Measurements from ENCODE around the gene STK32B.
"Not testable (repeated sequence)": the region's sequence is repeated elsewhere in the genome, so short reads cannot be mapped to it uniquely, and the experiment has no call there.

Gene STK32B

DNA sequence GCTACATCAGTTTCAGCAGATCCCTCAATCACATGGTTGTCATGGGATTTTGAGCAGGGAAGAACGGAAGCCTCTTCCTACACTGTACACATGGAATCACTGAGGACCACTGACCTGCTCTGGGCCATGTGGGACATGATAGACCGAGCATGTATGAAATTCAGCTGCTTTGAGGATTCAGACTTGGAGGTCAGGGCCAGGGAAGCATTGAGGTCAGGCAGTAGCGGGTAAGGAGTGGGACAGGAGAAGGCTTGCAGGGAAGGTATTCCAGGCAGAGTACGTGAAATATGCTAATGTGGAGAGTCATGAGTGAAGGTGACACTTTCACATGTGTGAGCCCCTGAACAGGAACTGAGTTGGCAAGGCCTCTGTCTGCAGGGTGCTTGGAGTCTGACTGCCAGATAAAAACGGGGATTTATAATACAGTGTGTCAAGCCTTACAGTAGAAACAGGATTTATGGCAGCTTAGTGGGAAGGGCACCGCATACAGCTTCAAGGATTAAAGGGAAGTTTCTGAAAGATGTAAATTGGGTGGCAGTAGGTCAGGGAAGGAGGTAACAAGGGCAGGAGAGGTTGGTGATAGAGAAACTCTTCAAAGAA, 111.7 kb downstream of the STK32B start:
- no peak for DNase-seq (ENCODE audit: low read depth)

DNA sequence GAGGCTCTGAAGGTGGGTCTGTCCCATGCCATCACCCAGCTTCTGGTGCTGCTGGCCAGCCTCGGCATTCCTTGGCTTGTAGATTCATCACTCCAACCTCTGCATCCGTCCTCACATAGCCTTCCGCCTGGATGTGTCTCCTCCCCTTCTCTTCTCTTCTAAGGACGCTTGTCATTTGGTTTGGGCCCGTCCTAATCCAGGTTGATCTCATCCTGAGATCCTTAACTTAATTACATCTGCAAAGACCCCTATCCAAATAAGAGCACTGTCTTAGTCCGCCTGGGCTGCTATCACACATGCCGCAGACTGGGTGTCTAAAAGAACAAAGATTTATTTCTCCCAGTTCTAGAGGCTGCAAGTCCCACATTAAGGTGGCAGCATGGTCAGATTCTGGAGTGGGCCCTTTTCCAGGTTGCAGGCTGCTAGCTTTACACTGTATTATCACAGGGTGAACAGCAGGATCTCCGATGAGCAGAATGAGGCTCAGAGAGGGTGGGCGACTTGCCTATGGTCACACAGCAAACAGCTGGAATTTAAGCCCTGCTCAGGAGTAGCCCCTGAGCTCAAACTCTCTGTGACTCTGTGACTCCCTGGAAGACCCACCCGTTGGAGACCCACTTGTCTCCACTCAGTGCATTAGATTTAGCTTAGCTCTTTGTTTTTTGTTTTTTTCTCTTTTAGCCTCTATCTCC, 113.1 kb downstream of the STK32B start:
- DNase-seq (ENCODE audit: low read depth), result no peak

DNA sequence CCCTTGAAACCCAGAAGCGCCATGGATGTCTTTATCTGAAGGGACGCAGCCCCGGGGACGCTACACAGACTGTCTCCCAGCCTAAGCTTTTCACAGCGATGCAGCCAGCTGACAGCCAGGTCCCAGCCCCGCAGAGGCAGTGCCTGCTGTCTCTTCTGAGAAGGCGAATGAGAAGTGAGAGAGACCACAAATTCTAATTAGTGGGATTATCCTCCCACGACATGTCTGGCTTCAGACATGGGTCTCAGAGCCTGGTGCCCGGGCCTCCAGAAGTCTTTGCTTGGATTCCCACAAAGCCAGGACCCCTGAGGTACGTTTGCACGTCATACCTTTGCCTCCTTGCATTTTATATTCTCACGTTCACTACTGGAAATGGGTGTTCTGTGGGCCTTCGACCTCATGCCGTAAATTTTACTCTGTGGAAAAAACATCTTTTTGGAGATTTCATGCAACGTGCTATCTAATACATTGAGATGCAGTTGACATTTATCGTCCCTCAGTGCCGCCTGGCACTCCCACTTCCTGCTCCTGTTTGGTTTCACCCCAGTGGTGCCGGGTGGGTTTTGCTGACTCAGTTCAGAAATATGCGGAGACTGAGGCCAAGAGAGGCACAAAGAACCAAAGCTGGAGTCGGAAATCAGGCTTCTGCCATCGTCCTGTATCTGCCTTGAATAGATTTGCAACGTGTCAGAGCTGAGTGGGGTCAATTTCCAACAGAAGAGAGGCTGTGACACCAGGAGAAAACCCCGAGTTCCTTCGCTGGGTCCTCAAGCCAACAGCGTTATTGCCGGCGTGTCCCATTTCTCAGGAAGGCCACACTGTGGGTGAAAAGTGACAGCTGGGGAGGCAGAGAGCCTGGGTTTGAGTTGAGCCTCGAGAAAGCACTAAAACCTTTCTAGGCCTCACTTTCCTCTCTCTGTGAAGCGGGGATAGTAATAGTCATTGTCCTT, 114.4 kb downstream of the STK32B start:
- DNase-seq (ENCODE audit: low read depth), result no peak

DNA sequence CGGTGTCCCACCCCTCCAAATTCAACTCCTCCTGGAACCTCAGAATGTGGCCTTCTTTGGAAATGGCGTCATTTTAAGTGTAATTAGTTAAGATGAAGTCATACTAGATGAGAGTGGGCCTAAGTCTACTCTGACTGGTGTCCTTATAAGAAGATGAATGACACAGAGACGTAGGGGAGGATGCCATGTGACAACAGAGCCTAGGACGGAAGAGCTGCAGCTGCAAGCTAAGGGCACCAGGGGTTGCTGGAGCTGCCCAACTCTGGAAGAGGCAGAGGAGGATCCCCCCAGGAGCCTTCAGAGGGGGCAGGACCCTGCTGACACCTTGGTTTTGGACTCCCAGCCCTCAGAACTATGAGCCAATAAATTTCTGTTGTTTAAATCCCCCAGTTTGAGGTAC, 115.1 kb downstream of the STK32B start:
- no peak for DNase-seq (ENCODE audit: low read depth)

DNA sequence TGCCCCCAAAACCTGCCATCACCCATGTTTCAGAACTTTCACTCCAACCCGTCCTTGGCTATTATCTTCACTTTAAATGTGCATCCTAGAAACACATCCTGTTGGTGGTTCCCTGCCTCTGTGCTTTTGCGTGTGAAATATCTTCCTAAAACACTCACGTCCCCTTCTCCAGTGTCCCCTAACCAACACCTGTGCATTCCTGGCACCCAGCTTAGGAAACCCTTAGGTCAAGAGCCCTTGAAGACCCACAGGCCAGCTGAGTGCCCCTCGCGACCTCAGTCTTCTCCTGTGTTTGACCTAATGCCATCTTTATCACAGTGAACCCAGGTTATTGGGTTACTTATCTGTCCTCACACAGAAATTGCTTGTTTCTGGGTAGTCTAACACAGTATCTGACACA, 117.6 kb downstream of the STK32B start:
- no peak for DNase-seq (ENCODE audit: low read depth)

DNA sequence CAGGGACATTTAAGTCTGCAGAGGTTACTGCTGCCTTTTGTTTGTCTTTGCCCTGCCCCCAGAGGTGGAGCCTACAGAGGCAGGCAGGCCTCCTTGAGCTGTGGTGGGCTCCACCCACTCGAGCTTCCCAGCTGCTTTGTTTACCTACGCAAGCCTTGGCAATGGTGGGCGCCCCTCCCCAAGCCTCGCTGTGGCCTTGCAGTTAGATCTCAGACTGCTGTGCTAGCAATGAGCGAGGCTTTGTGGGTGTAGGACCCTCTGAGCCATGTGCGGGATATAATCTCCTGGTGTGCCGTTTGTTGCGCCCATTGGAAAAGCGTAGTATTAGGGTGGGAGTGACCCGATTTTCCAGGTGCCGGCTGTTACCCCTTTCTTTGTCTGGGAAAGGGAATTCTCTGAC, 124.6 kb downstream of the STK32B start:
- not testable (repeated sequence) for DNase-seq (ENCODE audit: low read depth)

DNA sequence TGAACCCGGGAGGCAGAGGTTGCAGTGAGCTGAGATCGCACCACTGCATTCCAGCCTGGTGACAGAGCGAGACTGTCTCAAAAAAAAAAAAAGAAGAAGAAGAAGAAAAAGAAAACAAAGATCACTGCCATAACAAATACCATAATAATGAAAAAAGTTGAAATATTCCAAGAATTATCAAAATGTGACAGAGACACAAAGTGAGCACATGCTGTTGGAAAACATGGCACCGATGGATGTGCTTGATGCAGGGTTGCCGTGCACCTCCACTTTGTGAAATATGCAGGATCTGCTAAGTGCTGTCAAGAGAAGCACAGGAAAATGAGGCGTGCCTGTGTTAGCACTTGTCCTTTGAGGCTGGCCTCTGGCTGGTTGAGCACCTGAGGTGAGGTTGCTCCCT, 133.3 kb downstream of the STK32B start:
- DNase-seq (ENCODE audit: low read depth), result no peak

DNA sequence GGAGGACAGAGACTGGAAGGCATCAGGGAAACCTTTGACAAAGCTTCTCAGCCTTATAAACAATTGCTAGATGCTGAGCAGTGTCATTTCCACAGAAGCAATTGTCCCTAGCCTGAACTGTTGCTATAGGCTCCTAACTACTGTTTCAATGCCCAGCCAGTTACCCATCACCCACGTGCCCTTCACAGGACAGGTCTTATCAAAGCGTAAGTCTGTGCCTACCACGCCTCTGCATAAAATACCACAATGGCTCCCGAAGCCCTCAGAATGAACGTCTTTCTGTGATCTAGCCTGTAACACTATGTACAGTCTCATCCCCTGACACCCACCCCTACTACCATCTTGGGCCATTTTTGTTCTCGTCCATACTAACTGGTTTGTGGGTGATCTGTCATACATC, 134.3 kb downstream of the STK32B start:
- DNase-seq (ENCODE audit: low read depth), result no peak

DNA sequence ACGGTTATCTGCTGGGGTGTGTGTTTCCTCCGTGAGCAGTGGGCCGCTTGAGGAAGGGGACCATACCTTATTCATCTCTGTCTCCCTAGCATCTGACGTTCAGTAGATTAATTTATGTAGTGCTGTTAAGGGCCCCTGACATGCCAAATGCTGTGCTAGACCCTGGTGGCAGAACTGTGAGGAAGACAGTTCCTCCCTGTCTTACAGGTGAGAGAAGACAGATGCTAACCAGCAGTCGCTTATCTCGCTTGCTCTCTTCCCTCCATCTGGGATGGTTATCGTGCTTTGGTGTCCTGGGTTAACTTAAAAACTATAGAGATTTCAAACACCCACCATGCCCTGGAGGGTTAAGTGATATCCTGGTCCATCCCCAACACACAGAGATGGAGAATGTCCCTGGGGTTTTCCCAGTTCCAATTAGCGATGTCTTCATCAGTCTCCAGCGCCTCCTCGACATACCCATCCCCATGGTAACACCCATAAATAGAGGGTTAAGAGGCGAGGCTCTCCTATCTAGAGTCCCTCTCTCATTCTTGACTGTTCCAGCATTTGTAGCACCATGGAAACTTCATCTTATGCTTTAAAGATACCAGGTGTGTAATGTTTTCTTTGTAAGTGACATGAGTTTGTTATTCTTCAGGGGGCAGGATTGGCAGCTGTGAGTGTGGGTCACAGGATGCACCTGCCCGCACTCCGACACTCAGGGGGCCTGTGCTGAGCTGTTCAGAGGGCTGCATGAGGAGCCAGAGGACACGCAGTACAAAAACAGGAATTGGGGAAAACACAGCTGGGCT, 135.2 kb downstream of the STK32B start:
- no peak for DNase-seq (ENCODE audit: low read depth)

DNA sequence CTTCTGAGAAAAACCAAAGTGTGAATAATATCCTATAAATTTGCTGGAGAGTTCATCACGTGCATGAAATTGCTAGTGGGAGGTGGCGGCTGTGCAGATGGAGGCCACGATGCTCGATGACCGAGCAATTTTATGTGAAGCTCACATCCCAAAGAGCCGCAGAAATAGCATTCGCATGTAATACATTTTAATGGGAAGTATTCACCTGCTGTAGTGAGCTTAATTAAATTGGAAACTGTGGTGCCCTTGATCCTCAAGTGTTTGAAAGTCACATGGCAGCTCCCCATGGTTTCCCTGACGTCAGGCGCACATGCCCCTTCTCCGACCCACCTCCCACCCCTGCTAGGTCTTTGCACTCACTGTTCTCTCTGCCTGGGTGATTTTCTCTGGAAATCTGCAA, 136.8 kb downstream of the STK32B start:
- no peak for DNase-seq (ENCODE audit: low read depth)

DNA sequence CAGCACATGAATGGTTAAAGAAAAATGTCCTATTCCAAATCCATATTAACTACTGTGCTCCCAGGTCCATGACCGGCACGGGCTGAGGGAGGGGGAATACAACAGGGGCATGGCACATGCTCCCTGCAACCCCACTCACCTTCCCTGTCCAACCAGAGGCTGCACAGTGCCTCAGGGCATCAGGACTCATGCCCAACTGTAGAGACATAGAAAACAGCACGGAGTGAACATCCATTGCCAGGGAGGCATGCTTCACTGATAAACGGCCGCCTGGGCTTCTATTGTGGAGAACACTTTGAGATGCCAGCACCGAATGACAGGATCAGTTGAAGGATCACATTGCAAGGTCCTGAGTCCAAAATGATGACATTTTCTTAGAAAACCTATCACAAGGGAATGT, 140.6 kb downstream of the STK32B start:
- no peak for DNase-seq (ENCODE audit: low read depth)

DNA sequence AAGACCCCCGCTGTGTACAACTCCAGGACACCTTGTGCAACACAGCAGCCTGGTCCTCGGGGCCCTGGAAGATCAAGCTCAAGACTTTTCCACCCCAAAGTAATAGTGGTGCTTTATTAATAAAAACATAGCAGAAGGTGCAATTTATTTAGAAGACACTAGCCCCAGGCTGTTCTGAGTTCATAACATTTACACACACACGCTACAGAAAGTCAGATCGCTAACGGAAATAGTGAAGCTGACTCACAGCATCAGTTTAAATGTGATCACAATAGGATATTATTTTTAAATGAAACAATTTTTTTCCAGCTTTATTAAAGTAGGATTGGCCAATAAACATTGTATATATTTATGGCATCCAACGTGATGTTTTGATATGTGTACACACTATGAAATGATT, 141.0 kb downstream of the STK32B start:
- no peak for DNase-seq (ENCODE audit: low read depth)

DNA sequence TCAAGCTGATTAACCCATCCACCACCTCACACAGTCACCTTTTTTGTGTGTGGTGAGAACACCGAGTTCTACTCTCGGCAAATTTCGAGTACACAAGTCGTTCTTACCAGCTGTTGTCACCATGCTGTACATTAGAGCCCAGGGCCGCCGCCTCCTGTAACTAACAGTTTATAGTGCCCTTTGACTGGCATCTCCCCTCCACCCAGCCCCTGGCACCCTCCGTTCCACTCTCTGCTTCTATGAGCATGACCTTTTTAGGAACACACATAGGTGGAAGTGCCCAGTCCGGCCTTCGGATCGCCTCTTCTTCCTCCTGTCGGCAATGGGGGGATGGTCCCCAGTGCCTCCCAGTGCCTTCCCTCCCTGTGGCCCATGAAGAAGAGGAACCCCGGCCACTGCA, 141.4 kb downstream of the STK32B start:
- no peak for DNase-seq (ENCODE audit: low read depth)

DNA sequence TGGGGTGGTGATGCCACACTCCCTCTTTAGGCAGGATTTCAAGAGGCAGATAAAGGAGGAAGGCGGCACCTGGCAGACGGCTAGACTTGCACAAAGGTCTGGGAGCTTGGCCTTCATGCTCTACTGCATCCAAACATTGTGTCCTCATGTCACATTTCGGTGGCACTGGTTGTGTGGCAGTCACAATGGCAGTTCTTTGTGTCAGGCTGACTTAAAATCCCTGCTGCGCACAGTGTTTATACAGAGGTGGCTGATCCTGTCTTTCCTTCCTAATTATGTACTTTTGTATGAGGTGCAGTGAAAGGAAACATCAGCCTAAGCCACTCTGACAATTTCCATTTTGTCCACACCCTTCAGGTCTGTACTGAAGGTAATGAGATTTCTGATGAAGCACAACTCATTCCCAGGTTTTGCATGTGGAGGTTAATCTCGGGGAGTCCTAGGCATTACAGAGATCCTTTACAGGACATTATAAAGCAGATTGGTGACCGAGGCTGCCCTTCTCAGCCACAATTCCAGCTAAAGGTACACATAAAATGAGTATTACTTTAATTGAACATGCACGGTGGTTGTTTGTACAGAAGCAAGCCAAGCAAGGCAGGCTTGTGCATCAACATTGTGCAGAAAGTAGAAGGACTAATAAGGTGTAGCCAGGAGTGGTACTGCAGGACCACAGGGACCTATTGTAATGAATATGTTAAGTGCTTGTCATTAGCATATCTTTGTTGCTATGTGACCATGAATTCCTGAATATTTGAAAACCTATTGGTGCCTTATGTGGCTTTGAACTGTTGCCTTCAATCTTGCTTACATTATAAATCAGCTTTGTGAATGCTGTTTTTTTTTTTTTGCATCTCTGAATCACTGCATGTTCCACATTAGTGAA, 147.6 kb downstream of the STK32B start:
- no peak for DNase-seq (ENCODE audit: low read depth)

DNA sequence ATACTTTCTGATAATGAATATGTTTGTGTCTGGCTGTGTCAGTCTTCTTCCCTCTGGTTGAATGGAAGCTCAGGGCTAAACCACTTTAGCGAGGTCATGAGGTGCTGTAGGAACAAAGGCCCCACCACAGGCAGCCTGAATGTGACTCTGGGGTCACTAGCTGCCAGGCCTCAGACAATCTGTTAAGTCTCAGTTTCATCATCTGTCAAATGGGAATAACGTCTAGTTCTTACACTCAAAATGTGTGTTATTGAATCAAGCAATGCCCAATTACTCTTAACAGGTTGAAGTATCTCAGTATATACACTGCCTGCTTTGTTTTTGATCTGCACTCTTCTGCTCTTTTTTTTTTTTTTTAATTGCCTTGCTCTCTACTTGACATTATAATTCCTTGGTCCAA, 148.6 kb downstream of the STK32B start:
- DNase-seq (ENCODE audit: low read depth), result no peak

DNA sequence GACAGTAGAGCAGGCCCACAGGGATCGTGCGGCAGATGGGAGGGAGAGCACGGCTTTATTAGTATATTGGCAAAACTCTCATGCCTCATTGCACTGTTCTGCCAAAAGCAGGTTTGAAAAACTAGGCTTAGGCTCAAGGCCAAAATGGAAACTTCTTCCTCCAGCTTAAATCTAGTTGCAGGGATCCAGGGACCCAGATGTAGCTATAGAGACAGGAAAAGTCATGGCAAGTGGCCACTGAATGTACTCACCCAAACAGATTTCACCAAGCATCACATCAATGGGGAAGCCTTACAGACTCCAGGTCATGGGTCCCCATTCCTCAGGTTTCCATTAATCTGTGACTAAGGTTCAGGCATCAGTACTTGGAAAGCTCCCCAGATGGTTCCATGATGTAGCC, 149.2 kb downstream of the STK32B start:
- DNase-seq (ENCODE audit: low read depth), result no peak

DNA sequence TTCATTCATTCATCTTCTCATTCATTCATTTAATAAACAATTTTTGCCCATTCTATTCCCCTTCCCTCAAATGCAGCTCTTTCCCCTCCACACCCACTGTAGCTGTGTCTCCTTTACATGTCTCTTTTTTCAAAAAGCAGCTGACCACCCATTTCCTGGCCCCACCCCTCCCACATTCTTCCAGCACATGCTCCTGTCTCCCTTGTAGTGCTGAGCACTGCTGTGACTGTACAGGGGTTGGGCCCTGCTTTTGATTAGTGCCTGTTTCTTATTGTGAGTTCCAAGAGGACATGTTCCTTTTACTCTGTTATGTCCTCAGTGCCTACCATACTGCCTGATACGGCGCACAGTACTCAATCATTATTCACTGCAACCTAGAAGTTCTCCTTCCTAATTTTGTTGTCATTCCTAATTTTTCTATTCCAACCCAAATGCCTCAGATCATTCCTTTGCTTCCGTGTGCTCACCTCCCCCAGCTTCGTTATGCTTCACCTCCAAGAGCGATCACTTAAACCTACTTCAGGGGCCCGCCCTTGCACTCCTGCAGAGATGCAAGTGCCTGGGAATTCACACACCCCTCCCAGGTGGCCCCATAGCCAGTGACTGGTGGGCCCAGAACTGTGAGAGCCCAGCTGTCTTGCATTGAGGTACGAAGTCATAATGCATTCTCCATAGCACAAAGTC, 152.2 kb downstream of the STK32B start:
- DNase-seq (ENCODE audit: low read depth), result no peak

DNA sequence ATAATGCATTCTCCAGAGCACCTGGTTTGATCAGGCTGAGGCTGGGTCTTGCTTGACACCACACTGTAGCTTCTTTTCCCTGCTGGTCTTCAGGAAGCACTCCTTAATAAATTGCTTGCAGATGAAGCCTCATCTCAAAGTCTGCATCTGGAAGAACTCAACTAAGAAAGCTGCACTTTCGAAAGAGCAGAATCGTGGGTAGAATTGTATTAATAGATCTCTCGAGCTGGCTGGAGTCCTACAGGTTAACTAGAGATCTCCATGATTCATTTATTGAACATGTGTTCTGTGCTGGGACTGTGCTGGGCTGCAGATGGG, 152.7 kb downstream of the STK32B start:
- no peak for DNase-seq (ENCODE audit: low read depth)

DNA sequence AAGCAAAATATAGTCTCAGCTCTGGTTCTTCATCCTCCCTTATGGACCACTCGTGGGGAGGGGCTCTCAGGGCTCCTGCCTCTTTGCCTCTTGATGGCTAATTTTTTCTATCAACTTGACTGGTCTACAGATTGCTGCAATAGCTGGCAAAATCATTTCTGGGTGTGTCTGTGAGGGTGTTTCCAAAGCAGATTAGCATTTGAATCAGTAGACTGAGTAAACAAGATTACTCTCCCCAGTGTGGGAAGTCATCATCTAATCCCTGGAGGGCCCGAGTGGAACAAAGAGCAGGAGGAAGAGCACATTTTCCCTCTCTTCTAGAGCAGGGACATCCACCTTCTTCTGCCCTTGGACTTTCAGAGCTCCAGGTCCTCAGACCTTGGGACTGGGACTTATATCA, 153.5 kb downstream of the STK32B start:
- DNase-seq (ENCODE audit: low read depth), result no peak

DNA sequence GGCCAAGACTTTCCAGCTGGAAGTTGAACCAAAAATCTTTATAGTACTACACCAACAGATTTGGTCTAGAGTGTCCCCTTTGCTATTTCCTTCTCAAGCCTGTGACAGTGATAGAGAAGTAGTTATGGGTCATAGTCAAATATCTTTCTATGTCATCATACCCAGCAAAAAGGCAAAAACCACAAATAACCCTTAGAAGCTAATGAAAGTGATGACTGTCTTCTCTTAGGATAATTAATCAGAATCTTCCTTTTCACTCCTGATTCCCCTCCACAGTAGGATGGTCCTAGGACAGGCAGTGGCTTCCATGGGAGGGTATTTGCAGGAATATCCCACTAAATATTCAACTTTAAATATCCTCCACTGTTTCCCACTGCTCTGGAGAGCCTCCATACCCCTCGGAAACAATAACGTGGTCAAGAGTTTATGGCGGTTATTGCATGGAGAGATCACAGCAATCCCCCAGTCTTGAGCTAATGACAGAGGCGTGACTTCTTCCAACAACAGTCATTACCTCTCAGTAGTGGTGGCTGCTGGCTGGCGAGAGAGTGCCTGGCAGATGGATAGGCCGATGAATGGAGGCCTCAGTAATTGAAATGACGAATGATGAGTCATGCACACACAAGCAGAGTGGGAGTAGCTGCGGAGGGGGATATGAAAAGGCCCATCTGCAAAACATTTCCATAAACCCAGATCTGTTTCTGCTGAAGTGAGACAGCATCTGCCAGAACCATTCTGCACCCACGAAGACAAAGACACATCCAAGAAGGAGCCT, 154.9 kb downstream of the STK32B start:
- no peak for DNase-seq (ENCODE audit: low read depth)
